HepG2 (cell line): ENCODE results near the gene VCP. TPM values are rescaled to one million over a fixed set of nuclear protein-coding genes. Genes with fewer than 3 reads are reported as not detected.

Experiments
- BRCA1 ChIP-seq: sonication (generic); formaldehyde crosslinking; IDR thresholded peaks from 2 replicates; pipeline ENCODE4 v1.4.0; 2020; ENCODE audit warnings: missing genetic modification reagents
- PRMT3 ChIP-seq: sonication (generic); formaldehyde crosslinking; IDR thresholded peaks from 2 replicates; pipeline ENCODE4 v1.8.1; 2022; ENCODE audit warnings: low read depth, mild to moderate bottlenecking, moderate library complexity, missing genetic modification reagents, borderline replicate concordance
- SCMH1 ChIP-seq: sonication (generic); formaldehyde crosslinking; IDR thresholded peaks from 2 replicates; pipeline ENCODE4 v1.9.0; 2021; ENCODE audit warnings: missing genetic modification reagents, mild to moderate bottlenecking, borderline replicate concordance
- TBP ChIP-seq: sonication (generic); formaldehyde crosslinking; IDR thresholded peaks from 2 replicates; pipeline ENCODE4 v1.5.0; 2020; ENCODE audit warnings: missing genetic modification reagents
- TEAD3 ChIP-seq: optimal IDR thresholded peaks from 2 replicates; pipeline ENCODE3; 2016; ENCODE audit warnings: borderline replicate concordance
- ZNF510 ChIP-seq: sonication (generic); formaldehyde crosslinking; IDR thresholded peaks from 2 replicates; pipeline ENCODE4 v1.4.0; 2020; ENCODE audit warnings: low read depth, mild to moderate bottlenecking, missing genetic modification reagents
- polyA plus RNA-seq, 8 experiments: library from polyadenylated mRNA; depleted of rRNA in 3 of 8; stranded (reverse) in 7 of 8; unstranded in 1 of 8; fragments of >200 nt; fragmentation: Illumina TruSeq in 4 of 8; extraction: Trizol in 4 of 8; gene quantifications; 2 replicates each; pipeline versions ENCODE4 v1.2.1 to v1.2.3, GENCODE V29; 2011 to 2016; ENCODE audit warnings: low read depth in 4 of 8, missing spikeins in 1 of 8, mixed read lengths in 1 of 8; ENCODE audit not compliant: insufficient read depth in 1 of 8
- total RNA-seq, 5 experiments: library from RNA; depleted of rRNA; stranded (reverse); fragments of >200 nt; fragmentation: Illumina TruSeq; extraction: Trizol; gene quantifications; 2 replicates each; pipeline ENCODE4 v1.2.3, GENCODE V29; 2016; ENCODE audit warnings: low read depth in 1 of 5
- TF ChIP-seq, protein P1 (sequence below): sonication (generic); formaldehyde crosslinking; IDR thresholded peaks from 2 replicates; pipeline ENCODE4 v1.5.0; 2020; ENCODE audit warnings: mild to moderate bottlenecking, missing genetic modification reagents
- TF ChIP-seq, protein P2 (sequence below): sonication (generic); formaldehyde crosslinking; IDR thresholded peaks from 2 replicates; pipeline ENCODE4 v1.5.0; 2020; ENCODE audit warnings: missing genetic modification reagents
- TF ChIP-seq, protein P3 (sequence below): sonication (generic); formaldehyde crosslinking; IDR thresholded peaks from 2 replicates; pipeline ENCODE4 v1.4.0; 2020; ENCODE audit warnings: missing genetic modification reagents
- TF ChIP-seq, protein P4 (sequence below): fragments of 450-650 bp; IDR thresholded peaks from 2 replicates; pipeline ENCODE4 v1.6.1; 2017
- TF ChIP-seq, protein P5 (sequence below): sonication (generic); formaldehyde crosslinking; IDR thresholded peaks from 2 replicates; pipeline ENCODE4 v1.4.0; 2020; ENCODE audit warnings: missing genetic modification reagents, mild to moderate bottlenecking, borderline replicate concordance

The VCP gene
- total and polyA plus RNA-seq, 2 of the 13 experiments (the other 11 are each of a cell fraction or from before 2014, with no cell fraction given) = 143 to 391 TPM

DNA sequence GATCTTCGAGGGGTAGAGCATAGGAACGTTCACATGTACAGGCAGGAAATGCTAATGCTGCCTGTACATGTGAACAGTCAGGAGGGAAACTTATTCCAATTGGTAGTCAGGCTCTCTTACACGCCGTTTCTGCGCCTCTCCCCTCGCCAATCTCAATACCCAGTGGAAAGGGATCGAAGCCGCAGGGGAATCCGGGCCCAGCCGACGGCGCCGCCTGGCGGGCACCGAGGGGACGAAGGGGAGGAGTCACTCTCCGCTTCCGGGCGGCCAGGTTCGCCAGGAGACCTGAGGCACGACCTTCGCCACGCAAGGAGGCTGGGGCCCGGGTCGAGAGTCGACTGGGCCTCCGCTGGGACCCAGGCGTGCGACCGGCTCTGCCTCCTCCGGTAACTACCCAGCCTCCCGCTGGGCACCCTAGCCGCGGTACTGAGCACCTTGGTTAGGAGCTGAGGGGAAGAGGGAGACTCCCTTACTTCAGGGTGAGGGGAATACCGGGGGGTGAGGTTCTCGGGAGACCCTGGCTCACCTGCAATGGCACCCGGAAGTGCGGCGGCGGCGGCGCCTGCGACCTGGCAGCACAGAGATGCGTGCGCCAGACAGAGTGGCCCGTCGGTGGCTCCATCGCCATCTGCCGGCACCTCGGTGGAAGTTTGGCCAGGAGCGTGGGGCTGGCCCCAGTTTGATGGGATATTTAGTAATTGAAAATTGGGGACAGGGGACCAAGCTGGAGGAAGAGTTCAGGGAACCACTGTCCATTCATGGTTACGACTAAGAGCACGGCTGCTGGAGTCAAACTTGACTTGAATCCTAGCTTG, 23.8 kb upstream of the VCP start, which contains the start of gene PIGO (continued):
- TF ChIP-seq, protein P1, sequence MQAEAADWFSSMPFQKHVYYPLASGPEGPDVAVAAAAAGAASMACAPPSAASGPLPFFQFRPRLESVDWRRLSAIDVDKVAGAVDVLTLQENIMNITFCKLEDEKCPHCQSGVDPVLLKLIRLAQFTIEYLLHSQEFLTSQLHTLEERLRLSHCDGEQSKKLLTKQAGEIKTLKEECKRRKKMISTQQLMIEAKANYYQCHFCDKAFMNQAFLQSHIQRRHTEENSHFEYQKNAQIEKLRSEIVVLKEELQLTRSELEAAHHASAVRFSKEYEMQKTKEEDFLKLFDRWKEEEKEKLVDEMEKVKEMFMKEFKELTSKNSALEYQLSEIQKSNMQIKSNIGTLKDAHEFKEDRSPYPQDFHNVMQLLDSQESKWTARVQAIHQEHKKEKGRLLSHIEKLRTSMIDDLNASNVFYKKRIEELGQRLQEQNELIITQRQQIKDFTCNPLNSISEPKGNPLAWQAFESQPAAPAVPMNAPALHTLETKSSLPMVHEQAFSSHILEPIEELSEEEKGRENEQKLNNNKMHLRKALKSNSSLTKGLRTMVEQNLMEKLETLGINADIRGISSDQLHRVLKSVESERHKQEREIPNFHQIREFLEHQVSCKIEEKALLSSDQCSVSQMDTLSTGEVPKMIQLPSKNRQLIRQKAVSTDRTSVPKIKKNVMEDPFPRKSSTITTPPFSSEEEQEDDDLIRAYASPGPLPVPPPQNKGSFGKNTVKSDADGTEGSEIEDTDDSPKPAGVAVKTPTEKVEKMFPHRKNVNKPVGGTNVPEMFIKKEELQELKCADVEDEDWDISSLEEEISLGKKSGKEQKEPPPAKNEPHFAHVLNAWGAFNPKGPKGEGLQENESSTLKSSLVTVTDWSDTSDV (CRISPR knock-in tag) = no peak
- no peak; the same call in 1 of the 2 replicates for TF ChIP-seq ZNF510 (CRISPR knock-in tag)
- TF ChIP-seq, protein P2, sequence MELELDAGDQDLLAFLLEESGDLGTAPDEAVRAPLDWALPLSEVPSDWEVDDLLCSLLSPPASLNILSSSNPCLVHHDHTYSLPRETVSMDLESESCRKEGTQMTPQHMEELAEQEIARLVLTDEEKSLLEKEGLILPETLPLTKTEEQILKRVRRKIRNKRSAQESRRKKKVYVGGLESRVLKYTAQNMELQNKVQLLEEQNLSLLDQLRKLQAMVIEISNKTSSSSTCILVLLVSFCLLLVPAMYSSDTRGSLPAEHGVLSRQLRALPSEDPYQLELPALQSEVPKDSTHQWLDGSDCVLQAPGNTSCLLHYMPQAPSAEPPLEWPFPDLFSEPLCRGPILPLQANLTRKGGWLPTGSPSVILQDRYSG (CRISPR knock-in tag) = no peak
- TF ChIP-seq, protein P3, sequence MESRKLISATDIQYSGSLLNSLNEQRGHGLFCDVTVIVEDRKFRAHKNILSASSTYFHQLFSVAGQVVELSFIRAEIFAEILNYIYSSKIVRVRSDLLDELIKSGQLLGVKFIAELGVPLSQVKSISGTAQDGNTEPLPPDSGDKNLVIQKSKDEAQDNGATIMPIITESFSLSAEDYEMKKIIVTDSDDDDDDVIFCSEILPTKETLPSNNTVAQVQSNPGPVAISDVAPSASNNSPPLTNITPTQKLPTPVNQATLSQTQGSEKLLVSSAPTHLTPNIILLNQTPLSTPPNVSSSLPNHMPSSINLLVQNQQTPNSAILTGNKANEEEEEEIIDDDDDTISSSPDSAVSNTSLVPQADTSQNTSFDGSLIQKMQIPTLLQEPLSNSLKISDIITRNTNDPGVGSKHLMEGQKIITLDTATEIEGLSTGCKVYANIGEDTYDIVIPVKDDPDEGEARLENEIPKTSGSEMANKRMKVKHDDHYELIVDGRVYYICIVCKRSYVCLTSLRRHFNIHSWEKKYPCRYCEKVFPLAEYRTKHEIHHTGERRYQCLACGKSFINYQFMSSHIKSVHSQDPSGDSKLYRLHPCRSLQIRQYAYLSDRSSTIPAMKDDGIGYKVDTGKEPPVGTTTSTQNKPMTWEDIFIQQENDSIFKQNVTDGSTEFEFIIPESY (CRISPR knock-in tag) = 0 out of 2 replicates have a peak, but pooled peaks have one; percentile 6
- TF ChIP-seq, protein P4, sequence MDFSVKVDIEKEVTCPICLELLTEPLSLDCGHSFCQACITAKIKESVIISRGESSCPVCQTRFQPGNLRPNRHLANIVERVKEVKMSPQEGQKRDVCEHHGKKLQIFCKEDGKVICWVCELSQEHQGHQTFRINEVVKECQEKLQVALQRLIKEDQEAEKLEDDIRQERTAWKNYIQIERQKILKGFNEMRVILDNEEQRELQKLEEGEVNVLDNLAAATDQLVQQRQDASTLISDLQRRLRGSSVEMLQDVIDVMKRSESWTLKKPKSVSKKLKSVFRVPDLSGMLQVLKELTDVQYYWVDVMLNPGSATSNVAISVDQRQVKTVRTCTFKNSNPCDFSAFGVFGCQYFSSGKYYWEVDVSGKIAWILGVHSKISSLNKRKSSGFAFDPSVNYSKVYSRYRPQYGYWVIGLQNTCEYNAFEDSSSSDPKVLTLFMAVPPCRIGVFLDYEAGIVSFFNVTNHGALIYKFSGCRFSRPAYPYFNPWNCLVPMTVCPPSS = no peak
- no peak for TF ChIP-seq SCMH1 (CRISPR knock-in tag)
- peak; percentile 71 for TF ChIP-seq TEAD3 (CRISPR knock-in tag)
- TF ChIP-seq BRCA1 (CRISPR knock-in tag) = no peak
- TF ChIP-seq, protein P5, sequence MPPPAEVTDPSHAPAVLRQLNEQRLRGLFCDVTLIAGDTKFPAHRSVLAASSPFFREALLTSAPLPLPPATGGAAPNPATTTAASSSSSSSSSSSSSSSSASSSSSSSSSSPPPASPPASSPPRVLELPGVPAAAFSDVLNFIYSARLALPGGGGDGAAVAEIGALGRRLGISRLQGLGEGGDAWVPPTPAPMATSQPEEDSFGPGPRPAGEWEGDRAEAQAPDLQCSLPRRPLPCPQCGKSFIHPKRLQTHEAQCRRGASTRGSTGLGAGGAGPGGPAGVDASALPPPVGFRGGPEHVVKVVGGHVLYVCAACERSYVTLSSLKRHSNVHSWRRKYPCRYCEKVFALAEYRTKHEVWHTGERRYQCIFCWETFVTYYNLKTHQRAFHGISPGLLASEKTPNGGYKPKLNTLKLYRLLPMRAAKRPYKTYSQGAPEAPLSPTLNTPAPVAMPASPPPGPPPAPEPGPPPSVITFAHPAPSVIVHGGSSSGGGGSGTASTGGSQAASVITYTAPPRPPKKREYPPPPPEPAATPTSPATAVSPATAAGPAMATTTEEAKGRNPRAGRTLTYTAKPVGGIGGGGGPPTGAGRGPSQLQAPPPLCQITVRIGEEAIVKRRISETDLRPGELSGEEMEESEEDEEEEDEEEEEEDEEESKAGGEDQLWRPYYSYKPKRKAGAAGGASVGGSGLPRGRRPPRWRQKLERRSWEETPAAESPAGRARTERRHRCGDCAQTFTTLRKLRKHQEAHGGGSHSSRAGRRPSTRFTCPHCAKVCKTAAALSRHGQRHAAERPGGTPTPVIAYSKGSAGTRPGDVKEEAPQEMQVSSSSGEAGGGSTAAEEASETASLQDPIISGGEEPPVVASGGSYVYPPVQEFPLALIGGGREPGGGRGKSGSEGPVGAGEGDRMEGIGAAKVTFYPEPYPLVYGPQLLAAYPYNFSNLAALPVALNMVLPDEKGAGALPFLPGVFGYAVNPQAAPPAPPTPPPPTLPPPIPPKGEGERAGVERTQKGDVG (CRISPR knock-in tag) = peak; percentile 62; the same call in 1 of the 2 replicates
- TF ChIP-seq PRMT3 (CRISPR knock-in tag) = no peak
- peak; percentile 66; the same call in 1 of the 2 replicates for TF ChIP-seq TBP (CRISPR knock-in tag)
